Measurements from ENCODE around the gene PGP.
A peak's percentile ranks its signal among the peaks of the same experiment; 100 is the strongest.
"Not testable (repeated sequence)": the region's sequence is repeated elsewhere in the genome, so short reads cannot be mapped to it uniquely, and the experiment has no call there.

Gene PGP

GRCh38 chr16:2243031-2243528 is 28.4 kb upstream of the PGP start:
- Histone ChIP-seq H3K27ac (no peak overlapping the region), H3K4me3 (no peak overlapping the region)
- DNase-seq (ENCODE audit: low spot score) = no peak
- TF ChIP-seq, protein P1, sequence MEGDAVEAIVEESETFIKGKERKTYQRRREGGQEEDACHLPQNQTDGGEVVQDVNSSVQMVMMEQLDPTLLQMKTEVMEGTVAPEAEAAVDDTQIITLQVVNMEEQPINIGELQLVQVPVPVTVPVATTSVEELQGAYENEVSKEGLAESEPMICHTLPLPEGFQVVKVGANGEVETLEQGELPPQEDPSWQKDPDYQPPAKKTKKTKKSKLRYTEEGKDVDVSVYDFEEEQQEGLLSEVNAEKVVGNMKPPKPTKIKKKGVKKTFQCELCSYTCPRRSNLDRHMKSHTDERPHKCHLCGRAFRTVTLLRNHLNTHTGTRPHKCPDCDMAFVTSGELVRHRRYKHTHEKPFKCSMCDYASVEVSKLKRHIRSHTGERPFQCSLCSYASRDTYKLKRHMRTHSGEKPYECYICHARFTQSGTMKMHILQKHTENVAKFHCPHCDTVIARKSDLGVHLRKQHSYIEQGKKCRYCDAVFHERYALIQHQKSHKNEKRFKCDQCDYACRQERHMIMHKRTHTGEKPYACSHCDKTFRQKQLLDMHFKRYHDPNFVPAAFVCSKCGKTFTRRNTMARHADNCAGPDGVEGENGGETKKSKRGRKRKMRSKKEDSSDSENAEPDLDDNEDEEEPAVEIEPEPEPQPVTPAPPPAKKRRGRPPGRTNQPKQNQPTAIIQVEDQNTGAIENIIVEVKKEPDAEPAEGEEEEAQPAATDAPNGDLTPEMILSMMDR (IDR thresholded peaks at IDR 0.05) = no peak

DNA sequence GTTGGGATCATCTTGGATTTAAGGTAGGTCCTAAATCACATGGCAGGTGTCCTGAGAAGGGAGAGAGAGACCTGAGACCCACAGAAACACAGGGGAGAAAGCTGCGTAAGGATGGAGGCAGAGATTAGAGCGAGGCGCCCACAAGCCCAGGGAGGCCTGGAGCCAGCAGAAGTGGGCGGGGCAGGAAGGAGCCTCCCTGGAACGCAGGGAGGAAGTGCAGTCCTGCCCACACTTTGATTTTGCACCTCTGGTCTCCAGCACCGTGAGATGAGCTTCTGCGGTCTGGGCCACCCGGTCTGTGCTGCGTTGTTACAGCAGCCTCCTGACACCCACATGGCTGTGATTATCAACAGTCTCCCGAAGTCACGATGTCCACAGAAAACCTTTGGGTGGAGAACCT is 28.0 kb upstream of the PGP start:
- no peak overlapping the region for H3K27ac ChIP-seq
- no peak for DNase-seq (ENCODE audit: low spot score)
- H3K4me3 ChIP-seq = no peak overlapping the region
- TF ChIP-seq, protein P1 (IDR thresholded peaks at IDR 0.05) = no peak

DNA sequence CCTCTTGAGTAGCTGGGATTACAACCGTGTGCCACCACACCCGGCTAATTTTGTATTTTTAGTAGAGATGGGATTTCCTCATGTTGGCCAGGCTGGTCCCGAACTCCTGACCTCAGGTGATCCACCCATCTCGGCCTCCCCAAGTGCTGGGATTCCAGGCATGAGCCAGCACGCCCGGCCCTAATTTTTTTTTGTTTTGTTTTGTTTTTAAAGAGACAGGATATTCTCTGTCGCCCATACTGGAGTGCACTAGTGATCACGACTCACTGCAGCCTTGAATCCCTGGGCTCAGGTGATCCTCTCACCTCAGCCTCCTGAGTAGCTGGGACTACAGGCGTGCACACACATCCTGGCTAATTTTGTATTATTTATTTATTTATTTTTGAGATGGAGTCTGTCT is 25.7 kb upstream of the PGP start:
- DNase-seq (ENCODE audit: low spot score); H3K27ac ChIP-seq; H3K4me3 ChIP-seq: not testable (repeated sequence)

GRCh38 chr16:2238838-2239675 is 24.4 kb upstream of the PGP start:
- Histone ChIP-seq H3K4me3 (no peak overlapping the region), H3K27ac (peak overlapping the region in 1 of 2 donors; percentile 41)
- DNase-seq (ENCODE audit: low spot score) = peak; percentile 72
- TF ChIP-seq, protein P1 (IDR thresholded peaks at IDR 0.05) = no peak

- TF ChIP-seq, protein P1 (IDR thresholded peaks at IDR 0.05) = no peak
These were observed 23.7 kb upstream of the PGP start for GRCh38 chr16:2238150-2238837.

GRCh38 chr16:2237493-2238149 is 23.0 kb upstream of the PGP start:
- Histone ChIP-seq H3K4me3 (peak overlapping the region; percentile 62), H3K27ac (no peak overlapping the region)
- no peak for DNase-seq (ENCODE audit: low spot score)
- TF ChIP-seq, protein P1 (IDR thresholded peaks at IDR 0.05) = no peak

More at GRCh38 chr16:2238150-2238837, 23.7 kb upstream of the PGP start:
- Histone ChIP-seq H3K4me3 (no peak overlapping the region), H3K27ac (no peak overlapping the region)
- peak; percentile 72 for DNase-seq (ENCODE audit: low spot score)

GRCh38 chr16:2237102-2237482 is 22.5 kb upstream of the PGP start:
- no peak for DNase-seq (ENCODE audit: low spot score)
- Histone ChIP-seq H3K4me3 (peak overlapping the region; percentile 62), H3K27ac (no peak overlapping the region)
- TF ChIP-seq, protein P1 (IDR thresholded peaks at IDR 0.05) = no peak
